Inflammatory macrophage treated with lipopolysaccharide for 4 hours (primary cell): ENCODE measurements around the gene SDCBP2.

Experiments used
- DNase-seq: peaks from one replicate; pipeline ENCODE4 v3.0.0-alpha.2; 2020

SDCBP2 gene, protein sequence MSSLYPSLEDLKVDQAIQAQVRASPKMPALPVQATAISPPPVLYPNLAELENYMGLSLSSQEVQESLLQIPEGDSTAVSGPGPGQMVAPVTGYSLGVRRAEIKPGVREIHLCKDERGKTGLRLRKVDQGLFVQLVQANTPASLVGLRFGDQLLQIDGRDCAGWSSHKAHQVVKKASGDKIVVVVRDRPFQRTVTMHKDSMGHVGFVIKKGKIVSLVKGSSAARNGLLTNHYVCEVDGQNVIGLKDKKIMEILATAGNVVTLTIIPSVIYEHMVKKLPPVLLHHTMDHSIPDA

DNA sequence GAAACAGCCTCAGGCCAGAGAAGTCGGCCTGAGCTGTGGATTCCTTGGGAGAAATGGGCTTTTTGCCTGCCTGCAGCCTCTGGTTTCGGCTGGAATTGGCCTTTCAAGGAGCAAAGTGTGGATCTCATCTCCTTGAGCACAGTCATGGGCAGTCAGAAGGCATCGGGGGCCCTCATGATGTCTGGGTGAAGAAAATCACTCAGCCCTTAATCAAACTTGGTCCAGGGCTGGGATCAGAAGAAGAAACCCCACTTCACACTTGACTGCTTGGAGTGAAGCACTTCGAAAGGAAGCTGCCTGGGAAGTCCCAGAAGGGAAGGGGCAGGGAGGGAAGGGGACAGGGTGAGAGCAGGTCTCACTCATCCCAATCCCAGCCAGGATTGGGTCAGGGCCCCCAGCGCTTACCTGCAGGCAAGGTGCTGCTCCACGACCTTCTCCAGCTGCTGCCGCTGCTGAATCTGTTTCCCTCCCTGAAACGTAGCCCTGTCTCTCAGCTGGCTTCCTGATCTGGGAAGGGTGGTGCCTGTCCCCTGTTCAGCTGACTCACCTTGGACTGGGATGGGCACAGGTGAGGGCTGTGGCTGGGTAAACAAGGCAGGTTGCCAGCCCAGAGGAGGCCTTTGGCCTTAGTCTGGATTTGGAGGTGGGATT, at the start of gene SDCBP2:
Gene SDCBP2 (minus strand): TSS at position 460 of the 651 bp plus-strand sequence. CDS start 8,723 bp downstream, outside the sequence.
- DNase-seq: no peak

DNA sequence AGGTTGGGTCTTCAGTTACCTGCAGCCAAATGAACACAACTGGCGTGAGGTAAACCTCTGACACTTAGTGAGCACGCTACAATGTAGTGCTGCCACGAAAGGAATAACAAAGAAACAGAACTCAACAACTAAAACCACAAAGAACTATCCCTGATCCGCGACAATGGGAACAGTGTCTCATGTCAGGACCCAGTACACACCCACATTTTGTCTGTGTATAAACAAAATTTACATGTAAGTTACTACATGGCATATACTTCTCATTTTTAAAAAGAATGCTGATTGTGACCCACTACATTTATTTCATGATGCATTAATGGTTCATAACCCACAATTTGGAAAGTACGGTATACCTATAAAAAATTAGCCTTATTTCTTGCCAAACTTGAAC, 49.8 kb upstream of the SDCBP2 start:
- peak; percentile 42 for DNase-seq

DNA sequence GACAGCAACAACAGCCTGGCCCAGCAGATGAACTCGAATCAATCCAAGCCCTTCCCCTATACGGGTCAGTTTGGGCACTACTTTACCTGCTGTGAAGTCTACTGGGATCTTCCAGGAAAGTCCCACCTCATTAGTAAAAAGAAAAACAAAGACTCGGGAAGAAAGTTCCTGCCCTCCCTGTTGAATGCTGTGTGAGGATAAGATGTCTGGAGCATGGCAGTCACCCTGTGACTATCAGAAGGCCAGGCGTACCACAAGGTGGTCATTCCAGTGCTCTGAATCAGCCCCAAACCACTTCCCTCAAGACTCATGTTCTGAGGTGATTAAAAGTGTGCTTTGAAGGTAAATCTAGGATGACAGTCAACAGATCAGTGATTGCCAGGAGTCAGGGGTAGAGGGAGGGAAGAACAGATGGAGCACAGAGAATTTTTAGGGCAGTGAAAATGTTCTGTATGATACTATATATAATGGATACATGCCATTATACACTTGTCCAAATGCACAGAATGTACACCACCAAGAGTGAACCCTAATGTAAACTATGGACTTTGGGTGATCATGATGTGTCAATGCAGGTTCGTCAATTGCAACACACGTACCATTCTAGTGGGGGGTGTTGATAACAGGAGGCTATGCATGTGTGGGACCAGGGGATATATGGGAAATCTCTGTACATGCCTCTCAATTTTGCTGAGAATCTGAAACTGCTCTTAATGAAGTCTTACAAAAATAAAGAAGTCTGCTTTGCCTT, 49.2 kb upstream of the SDCBP2 start:
- DNase-seq: no peak

DNA sequence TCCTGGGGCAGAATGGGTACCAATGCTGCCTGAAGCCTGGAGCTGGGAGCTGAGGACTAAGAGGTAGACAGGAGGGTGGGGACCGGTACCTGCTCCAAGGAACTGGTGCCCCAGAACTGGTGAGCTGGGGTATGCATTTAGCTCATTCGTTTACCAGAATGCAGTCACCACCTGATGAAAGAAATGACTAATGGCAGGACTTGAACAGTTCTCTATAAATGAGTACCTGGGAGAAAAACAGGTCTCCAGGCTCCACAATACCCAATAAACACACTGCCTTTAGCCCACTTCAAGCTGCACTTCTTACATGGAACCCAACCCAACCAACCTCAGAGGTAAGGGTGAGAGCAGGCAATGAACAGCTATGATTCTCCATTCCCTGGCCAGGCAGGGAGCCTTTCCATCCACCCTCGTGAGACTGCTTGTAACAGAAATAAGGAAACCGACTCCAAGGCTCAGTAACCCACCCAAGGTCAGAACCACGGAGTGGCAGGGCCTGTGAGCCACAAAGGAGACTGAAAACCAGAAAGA, 48.5 kb upstream of the SDCBP2 start:
- DNase-seq: peak; percentile 3

DNA sequence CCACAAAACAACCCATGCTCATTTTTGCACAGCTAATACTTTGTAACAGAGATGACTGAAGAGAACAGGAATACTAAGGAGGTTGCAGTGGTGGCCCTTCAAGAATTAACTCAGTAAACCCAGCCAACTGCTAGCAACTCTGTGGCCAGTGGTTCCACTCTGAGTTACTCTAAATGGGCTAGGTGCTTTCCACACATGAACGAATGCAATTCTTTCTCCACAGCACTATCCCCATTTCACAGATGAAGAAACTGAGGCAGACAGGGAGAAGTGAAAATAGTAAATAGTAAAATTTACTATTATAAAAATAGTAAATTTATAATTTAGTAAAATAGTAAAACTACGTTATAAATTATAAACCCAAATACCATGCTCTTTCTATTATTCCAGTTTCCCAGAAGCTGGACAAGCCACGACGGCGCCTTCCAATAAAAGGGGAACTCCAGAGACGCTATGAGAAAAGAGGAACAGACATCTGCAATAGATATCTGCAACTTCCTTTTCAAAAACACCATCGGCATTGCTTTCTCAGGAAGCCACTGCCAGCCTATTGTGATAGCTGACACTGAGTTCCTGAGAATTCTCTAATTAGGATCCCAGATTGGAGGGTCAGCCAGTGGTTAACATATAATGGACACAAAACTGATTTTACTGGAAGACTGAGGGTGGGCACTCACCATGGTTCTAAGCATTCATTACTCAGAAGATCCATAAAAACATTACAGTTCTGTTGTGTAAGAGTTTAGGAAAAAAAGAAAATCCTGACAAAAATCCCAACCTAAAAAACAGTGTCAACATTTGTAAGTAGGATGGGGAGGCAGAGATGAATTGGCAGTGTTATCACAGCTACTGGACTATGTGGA, 47.7 kb upstream of the SDCBP2 start:
- DNase-seq: peak; percentile 88

DNA sequence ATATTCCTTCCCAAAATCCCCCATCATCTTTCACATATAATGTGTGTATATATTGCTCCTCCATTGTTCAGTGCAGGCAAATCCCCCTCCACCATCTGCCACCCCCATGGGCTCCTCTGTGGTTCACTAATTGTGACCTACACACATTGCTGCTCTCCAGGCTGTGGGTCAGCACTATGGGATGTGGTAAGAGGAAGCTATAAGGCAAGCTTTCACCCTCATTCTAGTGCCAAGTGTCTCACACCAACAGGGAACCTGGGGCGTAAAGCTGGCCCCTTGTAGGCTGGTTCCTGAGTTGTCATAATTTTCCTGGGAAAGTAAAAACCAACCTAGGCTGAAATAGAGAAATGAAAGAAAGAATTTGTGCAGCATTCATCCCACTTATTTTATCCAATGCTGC, 47.1 kb upstream of the SDCBP2 start:
- peak; percentile 65 for DNase-seq

DNA sequence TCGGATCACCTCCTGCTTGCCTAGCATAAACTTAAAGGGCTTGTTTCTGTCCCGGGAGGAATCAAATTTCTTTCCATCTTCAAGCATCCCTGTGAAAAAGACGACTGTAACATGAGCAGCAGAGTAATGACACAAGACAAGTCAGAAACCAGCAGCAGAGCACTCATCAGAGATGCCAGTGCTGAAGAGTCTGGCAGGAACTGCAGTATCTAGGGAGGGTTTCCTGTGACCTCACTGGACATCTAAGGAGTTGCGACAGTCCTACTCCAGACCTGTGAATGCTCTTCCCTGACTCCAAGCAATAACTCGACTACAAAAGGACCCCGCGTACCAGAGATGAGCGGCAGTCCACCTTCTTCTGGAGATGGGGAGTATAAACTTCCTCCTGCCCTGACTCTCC, 46.6 kb upstream of the SDCBP2 start:
- DNase-seq: peak; percentile 62

DNA sequence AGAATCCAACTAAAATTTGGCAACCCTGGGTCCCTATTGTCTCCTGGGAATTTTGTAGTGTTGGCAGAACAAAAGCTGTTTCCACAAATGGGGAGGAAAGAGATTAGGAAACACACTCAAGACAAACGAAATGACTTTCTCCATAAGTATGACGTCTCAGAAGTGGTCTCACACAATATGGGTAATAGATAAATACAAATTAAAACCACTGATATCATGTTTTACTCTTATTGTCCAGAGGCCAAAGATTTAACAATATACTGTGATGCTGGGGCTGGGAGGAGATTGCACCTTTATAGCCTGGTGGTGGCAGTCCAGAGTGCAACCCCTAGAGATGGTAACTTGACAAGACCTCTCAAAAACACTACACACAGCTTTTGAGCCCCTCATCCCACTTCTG, 45.3 kb upstream of the SDCBP2 start:
- DNase-seq: no peak

DNA sequence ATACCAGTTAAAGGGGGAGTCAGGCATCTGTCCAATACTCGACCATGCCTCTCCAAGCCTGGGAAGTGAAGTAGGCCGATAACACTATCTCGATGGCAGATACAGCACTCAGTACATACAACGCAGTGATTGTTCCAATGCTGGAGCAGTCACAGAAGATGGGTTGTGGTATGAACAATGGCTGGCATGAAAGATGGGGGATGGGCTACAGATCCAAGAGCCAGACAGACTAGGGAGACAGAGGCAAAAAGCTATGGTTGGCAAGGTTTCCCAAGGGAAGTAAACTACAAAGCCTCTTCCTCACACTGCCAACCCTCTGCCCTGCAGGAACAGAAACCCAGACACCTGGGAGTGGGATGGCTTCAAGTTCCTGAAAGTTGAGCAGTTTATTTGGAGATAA, 44.7 kb upstream of the SDCBP2 start:
- DNase-seq: no peak

DNA sequence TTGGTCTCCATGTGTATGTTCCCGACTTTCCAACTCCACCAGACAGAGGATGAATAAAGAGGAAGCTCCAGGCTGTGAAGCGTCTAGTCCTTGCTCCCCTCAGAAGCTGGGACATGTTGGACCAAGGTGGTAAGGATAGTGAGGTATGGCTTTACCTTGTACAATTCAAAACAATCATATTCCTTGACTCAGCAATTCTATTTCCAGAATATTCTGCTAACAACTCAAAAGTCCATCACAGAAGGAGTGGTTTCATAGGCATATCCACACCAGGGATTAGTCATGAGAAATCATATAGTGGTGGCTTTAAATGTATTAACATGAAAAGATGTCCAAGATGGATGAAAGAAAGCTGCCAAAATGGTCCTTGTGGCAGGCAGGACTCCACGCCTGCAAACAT, 44.1 kb upstream of the SDCBP2 start:
- DNase-seq: no peak

DNA sequence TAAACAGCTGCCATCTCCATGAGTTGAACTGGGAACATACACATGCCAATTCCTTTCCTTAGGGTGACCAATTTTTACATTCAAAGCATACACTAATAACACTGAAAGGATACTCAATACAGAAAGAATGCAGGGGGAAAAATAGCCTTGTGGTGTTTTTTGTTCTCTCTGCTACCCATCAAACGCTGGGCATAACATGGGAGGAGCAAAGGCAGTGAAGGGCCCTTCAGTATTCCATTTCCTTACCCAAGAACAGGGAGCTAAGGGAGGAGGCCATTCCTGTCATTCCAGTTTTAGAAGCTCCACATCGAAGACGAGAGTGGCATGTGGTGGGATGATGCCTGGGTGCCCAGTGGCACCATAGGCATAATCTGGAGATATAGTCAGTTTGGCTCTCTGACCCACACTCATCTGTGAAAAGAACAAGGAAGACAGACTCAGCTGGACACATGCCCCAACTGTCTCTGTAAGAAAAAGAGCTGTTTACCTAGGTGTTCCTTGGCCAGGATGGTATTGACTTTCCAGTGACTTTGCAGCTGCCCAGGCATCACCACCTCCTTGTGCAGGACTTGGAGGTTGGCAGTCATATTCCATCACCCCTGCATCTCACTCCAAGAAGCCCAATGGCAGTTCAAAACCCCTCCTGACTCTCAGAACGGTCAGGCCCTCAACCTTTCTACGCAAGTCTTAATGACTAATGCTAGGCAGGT, 43.0 kb upstream of the SDCBP2 start:
- DNase-seq: no peak

DNA sequence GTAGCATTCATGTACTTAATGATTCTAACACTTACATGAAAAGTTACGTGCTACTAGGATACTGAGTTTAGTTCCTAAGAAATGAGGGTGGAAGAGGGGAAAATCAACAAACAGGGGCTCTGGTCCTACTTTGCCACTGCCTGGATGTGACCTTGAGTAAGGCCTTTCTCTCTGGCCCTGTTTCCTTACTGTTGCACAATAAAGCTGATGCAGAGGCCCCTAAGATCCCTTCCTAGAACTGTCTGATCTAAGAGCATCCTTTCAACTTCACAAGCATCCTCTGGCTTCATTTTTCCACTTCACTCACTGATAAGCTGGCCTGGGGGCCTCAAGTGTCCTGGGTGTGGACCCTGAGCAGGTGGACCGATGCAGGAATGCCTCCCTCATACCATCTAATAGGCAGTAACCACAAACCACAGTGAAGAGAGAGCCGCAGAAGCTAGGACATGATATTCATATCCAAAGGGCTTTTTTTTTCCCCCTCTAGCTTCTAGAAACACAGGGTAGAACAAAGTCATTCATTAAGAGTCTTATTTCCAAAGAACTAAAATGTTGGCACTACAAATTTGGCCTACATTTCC, 42.4 kb upstream of the SDCBP2 start:
- no peak for DNase-seq

DNA sequence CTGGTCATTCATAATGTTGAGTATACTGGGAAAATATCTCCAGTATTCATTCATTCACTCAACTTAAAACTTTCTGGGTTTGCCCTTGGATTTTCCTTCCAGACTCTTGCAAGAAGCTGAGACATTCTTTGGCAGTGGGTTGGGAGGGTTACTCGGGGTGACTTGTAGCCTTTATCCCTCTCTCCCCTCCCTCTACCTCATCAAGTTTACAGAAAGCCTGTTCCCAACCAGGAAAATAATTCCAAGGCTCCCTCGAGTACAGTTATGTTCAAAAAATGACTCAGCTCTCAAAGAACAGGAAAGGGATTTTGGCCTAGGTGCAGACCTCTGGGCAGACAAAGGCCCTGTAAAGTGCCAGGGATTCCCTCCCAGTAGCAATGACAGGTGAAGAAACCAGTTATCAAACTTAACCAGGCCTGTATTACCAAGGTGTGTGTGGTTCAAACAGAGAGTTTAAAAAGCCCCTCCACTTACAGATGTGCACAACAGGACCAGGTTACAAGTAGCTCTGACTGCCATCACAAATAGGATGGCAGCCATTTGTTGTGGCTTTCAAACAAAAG, 41.7 kb upstream of the SDCBP2 start:
- no peak for DNase-seq

DNA sequence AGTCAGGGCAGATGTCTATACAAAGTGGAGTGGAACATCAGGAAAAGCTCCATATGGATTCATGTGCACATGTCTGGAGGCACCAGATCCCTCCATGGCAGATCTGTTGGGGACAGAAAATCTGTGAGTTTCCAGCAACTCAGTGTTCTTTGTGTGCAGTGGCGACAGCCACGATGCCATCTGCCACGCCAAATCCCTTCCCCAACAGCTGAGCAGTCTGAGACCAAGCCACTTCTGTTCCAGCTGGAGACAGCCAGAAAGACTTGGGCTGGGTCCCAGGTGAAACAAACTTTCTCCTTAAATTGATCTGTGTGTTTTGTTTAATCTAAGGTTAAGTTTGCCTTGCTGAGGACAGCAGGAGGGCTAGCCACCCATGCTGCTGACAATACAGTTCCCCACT, 41.0 kb upstream of the SDCBP2 start:
- no peak for DNase-seq

DNA sequence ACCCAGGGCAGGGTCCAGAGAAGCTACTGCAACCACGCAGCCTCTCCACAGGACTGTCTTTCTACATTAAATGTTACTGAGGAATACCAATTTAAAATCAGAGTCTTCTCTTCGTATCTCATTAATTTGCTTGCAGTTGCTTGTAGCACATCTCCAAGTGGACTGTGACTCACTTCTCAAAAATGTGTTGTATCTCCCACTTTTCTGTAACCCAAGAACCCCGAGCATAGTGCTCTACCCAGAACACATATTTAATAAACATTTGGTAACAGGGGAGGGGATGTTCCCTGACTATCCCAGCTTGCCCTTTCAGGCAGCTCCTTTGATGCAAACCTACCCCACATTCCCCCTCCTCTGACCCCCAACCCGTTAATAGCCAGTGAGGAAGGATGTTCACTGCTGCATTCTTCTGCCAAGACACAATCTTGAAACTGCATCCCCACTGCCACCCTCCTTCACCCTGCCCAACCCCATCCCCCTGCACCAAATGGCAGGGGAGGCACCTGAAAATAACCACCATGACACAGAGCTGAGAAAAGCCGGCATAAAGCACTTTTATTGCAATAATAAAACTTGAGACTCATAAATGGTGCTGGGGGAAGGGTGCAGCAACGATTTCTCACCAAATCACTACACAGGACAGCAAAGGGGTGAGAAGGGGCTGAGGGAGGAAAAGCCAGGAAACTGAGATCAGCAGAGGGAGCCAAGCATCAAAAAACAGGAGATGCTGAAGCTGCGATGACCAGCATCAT, 39.7 kb upstream of the SDCBP2 start:
- DNase-seq: no peak

DNA sequence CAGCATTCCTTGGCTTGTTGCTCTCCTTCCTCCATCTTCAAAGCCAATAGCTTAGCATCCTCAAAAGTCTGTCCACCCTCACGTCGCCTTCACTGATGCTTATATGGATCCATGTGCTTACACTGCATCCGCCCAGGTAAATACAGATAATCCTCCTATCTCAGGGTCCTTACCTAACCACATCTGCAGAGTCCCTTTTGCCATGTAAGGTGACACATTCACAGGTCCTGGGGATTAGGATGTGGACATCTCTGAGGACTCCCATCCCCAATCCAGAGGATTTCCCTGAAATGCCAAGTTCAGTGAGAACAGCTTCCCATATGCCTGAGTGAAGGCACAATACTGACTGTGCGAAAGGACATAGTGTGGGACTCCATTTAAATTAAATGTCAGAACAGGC, 38.5 kb upstream of the SDCBP2 start:
- DNase-seq: no peak

DNA sequence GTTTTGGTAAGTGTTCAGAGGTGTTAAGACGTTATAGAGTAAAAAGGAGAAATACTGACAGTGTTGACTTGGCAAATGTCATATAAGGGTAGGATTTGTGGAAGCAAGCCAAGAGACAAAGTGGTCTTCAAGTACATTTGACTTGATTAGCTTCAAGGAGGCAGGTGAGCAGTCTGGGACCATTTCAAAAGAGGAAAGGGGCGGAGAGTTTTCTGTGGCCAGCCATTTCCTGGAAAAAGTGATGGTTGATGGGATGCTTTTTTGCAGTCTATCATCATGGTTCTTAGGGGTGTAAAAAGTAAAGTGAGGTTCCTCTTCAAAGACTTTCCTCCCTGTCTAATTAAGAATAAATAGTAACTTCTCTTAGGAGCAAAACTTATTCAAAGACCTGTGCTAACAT, 35.2 kb upstream of the SDCBP2 start:
- DNase-seq: no peak

DNA sequence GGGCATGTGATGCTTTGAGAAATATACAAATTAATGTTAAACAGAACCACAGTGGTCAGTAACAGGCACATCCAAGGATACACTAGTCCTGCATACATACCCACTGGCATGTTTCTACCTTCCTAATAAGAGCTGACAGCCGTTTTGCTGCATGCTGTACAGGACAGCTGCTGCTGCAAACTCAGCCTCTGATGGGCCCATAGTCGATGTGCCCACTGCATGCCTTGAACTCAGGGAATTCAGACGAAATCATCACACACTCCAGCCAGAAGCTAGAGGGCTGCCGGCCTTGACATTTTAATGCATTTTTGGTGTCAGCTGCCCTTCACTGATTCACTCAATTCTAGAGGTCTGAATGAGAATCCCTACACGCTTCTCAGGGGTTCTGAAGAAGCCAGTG, 34.6 kb upstream of the SDCBP2 start:
- no peak for DNase-seq

DNA sequence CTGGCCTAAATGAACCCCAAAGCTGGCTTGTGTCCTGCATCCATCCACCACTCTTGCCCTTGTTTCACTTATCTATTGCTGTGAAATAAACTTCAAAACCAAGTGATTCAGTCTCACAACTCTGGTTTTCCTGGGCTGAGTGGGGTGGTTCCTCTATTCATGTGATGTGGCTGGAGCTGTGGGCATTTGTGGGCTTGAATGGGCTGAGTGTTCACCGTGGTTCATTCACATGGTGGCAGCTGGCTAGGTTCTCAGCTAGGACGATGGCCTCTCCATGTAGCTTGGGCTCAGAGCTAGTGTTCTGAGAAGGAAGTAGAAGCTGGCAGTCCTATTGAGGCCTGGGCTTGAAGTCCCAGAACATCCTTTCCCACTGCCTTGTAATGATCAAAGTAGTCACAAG, 33.5 kb upstream of the SDCBP2 start:
- DNase-seq: no peak

DNA sequence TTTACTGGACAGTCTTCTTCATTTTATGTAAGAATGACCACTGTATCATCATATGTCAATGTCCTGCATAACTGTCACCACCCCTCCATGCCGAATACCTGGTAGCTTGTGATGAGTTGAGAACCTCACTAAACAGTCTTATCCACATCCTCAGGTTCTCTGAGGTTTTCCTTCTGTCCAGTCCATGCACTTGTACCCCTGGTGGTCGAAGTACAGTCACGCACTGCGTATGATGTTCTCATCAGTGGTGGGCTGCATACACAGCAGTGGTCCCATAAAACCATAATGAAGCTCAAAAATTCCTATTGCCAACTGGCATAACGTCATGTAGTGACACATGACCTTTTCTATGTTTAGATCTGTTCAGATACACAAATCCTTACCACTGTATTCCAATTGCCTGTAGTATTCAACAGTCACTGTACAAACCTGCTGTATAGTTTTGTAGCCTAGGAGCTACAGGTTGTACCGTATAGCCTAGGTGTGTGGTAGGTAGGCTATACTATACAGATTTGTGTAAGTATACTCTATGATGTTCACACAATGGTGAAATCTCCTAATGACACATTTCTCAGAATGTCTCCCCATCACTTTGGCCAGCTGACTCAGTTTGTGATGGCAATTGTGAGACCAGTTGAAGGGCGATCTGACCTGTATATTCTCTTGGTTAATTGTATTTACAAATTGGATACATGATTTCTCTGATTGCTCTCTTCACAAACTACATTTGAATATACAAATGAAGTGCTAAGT, 31.3 kb upstream of the SDCBP2 start:
- DNase-seq: no peak
